ENCODE results near the gene OR4D2.
"Not testable (repeated sequence)": the region's sequence is repeated elsewhere in the genome, so short reads cannot be mapped to it uniquely, and the experiment has no call there.

OR4D2 gene

DNA sequence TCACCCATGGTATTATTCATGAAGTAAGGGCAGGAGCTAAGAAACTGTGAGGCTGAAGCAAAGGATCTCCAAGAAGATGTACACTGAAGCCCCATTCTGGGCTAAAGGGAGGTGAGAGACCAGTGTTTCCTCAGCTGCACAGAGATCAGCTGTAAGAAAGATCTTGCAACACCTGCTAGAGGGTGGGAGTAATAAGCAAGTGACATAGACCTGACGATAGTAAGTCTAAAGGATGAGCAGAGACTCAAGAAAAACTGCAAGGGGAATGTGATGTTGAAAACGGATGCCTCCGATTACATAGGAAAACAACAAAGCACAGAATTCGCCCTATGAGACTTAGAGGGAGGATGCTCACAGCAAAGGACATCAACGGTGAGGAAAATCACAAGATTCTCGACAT, at the start of gene OR4D2:
TSS of gene OR4D2 (plus strand) at position 301 of the 400 bp plus-strand sequence. CDS start 2,674 bp downstream, outside the sequence.
- ChIA-PET CTCF (no interaction called here), POLR2A (no interaction called here)
- TF ChIP-seq SUZ12 (IDR thresholded peaks at IDR 0.05) (no peak), L3MBTL2 (conservative IDR thresholded peaks at IDR 0.05) (no peak), ZNF384 (IDR thresholded peaks at IDR 0.05) (no peak), HDGF (IDR thresholded peaks at IDR 0.05; ENCODE audit: borderline replicate concordance) (no peak), NFRKB (IDR thresholded peaks at IDR 0.05) (no peak)
- no peak for DNase-seq (ENCODE audit: extremely low spot score)

DNA sequence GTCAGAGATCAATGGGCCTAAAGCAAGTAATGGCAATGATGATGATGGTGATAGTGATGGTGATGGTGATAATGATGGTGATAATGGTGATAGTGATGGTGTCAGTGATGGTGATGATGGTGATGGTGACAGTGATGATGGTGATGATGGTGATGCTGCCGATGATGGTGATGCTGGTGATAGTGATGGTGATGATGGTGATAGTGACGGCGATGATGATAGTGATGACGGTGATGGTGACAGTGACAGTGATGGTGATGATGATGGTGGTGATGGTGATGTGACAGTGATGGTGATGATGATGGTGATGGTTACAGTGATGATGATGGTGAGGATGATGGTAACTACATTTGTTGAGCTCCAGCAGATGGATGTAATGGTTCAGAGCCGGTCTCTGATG, 49.4 kb upstream of the OR4D2 start:
- no peak for DNase-seq (ENCODE audit: extremely low spot score)
- 0 out of 2 replicates have a peak, but pooled peaks have one; percentile 15 for TF ChIP-seq CTBP1 (IDR thresholded peaks at IDR 0.05; ENCODE audit: borderline replicate concordance)
- no peak for TF ChIP-seq TARDBP (IDR thresholded peaks at IDR 0.05)
- ChIA-PET CTCF (no interaction called here), POLR2A (no interaction called here)

DNA sequence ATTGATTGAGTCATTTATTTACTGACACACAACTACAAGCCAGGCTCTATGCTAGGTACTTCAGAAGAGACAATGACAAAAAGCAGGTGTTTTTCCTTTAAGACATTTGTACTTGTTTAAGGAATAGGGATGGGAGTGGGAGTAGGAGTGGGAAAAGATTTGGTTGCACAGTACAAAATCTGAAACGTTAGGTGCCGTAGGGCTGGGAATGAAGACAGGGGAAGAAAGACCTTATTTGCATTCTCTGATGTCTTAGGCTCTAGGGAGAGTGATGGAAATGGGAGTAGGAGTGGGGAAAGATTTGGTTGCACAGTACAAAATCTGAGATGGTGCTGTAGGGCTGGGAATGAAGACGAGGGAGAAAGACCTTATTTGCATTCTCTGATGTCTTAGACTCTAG, 47.3 kb upstream of the OR4D2 start:
- CTCF ChIA-PET = no interaction called here
- no peak for DNase-seq (ENCODE audit: extremely low spot score)
- POLR2A ChIA-PET = no interaction called here
- TF ChIP-seq, protein P1, sequence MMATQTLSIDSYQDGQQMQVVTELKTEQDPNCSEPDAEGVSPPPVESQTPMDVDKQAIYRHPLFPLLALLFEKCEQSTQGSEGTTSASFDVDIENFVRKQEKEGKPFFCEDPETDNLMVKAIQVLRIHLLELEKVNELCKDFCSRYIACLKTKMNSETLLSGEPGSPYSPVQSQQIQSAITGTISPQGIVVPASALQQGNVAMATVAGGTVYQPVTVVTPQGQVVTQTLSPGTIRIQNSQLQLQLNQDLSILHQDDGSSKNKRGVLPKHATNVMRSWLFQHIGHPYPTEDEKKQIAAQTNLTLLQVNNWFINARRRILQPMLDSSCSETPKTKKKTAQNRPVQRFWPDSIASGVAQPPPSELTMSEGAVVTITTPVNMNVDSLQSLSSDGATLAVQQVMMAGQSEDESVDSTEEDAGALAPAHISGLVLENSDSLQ (IDR thresholded peaks at IDR 0.05) = no peak
- TF ChIP-seq FOXA1 (IDR thresholded peaks at IDR 0.05) = no peak
- TF ChIP-seq ZNF384 (IDR thresholded peaks at IDR 0.05) = no peak
- no peak for TF ChIP-seq TARDBP (IDR thresholded peaks at IDR 0.05)
- no peak for TF ChIP-seq HDGF (IDR thresholded peaks at IDR 0.05; ENCODE audit: borderline replicate concordance)
- TF ChIP-seq ARNT (IDR thresholded peaks at IDR 0.05) = no peak
- TF ChIP-seq BHLHE40 (IDR thresholded peaks at IDR 0.05; ENCODE audit: borderline replicate concordance) = no peak
- TF ChIP-seq SP1 (IDR thresholded peaks at IDR 0.05) = no peak

DNA sequence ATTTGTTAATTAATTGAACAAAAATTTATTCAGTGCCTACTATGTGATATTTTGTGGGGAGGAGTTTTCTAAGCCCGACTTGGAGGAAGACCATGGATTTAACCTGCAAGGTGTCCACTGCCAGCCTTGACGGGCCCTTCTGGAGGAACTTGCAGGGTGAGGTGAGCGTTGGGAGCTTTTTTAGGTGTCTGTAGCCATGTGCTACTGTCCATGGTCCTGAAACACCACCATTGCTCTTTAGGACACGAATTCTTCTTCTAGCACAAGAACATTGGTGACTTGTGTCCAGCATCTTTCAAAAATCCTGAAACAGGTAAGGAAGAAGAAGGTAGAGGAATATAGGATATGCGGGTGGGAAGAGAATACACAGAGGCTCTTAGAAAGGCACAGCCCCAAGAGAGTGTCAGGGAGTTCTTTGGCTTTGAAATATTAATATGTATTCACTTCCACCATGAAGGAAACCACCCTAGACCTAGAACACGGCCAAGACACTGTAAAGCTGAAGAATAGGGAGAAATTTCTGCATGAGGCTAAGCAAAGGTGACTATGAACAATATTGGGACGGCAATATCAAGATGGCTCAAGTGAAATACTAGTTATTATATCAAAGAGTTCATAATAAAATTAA, 46.5 kb upstream of the OR4D2 start:
- ChIA-PET POLR2A (no interaction called here), CTCF (no interaction called here)
- TF ChIP-seq HDGF (IDR thresholded peaks at IDR 0.05; ENCODE audit: borderline replicate concordance) = no peak
- no peak for TF ChIP-seq L3MBTL2 (conservative IDR thresholded peaks at IDR 0.05)
- no peak for TF ChIP-seq FOXA1 (IDR thresholded peaks at IDR 0.05)
- no peak for TF ChIP-seq TARDBP (IDR thresholded peaks at IDR 0.05)
- TF ChIP-seq LEF1 (IDR thresholded peaks at IDR 0.05; ENCODE audit: borderline replicate concordance) = no peak
- peak; percentile 51 for DNase-seq (ENCODE audit: extremely low spot score)

DNA sequence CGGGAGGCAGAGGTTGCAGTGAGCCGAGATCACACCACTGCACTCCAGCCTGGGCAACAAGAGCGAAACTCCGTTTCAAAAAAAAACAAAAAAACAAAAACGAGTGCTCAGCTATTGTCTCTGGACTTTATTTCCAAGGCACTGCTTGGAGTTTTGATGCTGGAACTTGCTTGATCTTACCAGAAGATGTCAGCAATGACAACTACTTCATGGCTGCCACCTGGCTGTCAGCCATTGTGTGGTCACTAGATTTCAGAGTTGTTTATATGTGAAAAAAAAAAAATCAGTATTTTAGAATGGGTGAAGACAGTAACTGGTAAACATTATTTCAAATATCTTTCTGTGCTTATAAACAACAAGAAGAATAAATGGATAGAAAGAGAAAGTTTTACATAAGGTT, 44.9 kb upstream of the OR4D2 start:
- TF ChIP-seq NFRKB (IDR thresholded peaks at IDR 0.05) = no peak
- no peak for TF ChIP-seq SP1 (IDR thresholded peaks at IDR 0.05)
- no peak for TF ChIP-seq ARNT (IDR thresholded peaks at IDR 0.05)
- TF ChIP-seq FOXM1 (IDR thresholded peaks at IDR 0.05; ENCODE audit: borderline replicate concordance) = no peak
- no peak for TF ChIP-seq FOXK2 (IDR thresholded peaks at IDR 0.05)
- TF ChIP-seq BHLHE40 (IDR thresholded peaks at IDR 0.05; ENCODE audit: borderline replicate concordance) = no peak
- peak; percentile 76 for TF ChIP-seq ZNF384 (IDR thresholded peaks at IDR 0.05)
- TF ChIP-seq, protein P1 (IDR thresholded peaks at IDR 0.05) = peak; percentile 52; the same call in 1 of the 2 replicates
- no peak for TF ChIP-seq HDGF (IDR thresholded peaks at IDR 0.05; ENCODE audit: borderline replicate concordance)
- TF ChIP-seq TARDBP (IDR thresholded peaks at IDR 0.05) = no peak
- no peak for TF ChIP-seq ELF4 (IDR thresholded peaks at IDR 0.05)
- TF ChIP-seq L3MBTL2 (conservative IDR thresholded peaks at IDR 0.05) = no peak
- ChIA-PET CTCF (interaction anchor here (0.7 to 1.0 kb wide), 3 partner anchors 40 to 113 kb away, joined by 3 to 4 read pairs (median 4); no protein-coding TSS in a partner anchor), POLR2A (no interaction called here)
- peak; percentile 50 for DNase-seq (ENCODE audit: extremely low spot score)

DNA sequence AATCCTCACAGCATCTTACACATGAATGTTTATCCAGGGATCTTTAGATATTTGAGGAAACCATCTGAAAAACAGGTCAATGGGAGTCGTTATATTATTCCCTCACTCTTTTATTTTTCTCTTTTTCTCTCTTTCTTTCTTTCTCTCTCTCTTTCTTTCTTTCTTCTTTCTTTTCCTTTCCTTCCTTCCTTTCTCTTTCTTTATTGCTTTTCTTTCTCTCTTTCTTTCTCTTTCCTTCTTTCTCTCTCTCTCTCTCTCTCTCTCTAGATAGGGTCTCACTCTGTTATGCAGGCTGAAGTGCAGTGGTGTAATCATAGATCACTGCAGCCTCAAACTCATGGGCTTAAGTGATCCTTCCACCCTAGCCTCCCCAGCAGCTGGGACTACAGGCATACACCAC, 38.9 kb upstream of the OR4D2 start:
- ChIA-PET CTCF (no interaction called here), POLR2A (no interaction called here)
- TF ChIP-seq, protein P1 (IDR thresholded peaks at IDR 0.05) = no peak
- TF ChIP-seq SUZ12 (IDR thresholded peaks at IDR 0.05) (no peak), LEF1 (IDR thresholded peaks at IDR 0.05; ENCODE audit: borderline replicate concordance) (no peak), FOXA1 (IDR thresholded peaks at IDR 0.05) (no peak), TARDBP (IDR thresholded peaks at IDR 0.05) (no peak)

DNA sequence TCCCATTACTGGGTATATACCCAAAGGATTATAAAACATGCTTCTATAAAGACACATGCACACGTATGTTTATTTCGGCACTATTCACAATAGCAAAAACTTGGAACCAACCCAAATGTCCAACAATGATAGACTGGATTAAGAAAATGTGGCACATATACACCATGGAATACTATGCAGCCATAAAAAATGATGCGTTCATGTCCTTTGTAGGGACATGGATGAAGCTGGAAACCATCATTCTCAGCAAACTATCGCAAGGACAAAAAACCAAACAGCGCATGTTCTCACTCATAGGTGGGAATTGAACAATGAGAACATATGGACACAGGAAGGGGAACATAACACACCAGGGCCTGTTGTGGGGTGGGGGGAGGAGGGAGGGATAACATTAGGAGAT, 34.1 kb upstream of the OR4D2 start:
- CTCF ChIA-PET; POLR2A ChIA-PET; DNase-seq (ENCODE audit: extremely low spot score): not testable (repeated sequence)

More for the DNA sequence above, 38.9 kb upstream of the OR4D2 start:
- no peak for DNase-seq (ENCODE audit: extremely low spot score)

Measured in HEK293T (cell line).